Ectodermal cell (in vitro differentiated cells): Measurements from ENCODE around the gene ITSN1.

ENCODE experiments used
- H3K27ac ChIP-seq: 2 replicates; pipeline ENCODE4 v1.7.0; 2013; ENCODE audit warnings: mild to moderate bottlenecking, low read depth, low read length; ENCODE audit not compliant: insufficient read depth, poor library complexity, severe bottlenecking
- H3K27me3 ChIP-seq: 2 replicates; pipeline ENCODE4 v1.7.0; 2013; ENCODE audit warnings: mild to moderate bottlenecking, low read length; ENCODE audit not compliant: insufficient read depth, control insufficient read depth, poor library complexity, severe bottlenecking
- H3K36me3 ChIP-seq: one replicate; pipeline ENCODE4 v1.7.0; 2013; ENCODE audit warnings: low read length; ENCODE audit not compliant: control insufficient read depth, insufficient read depth
- H3K4me1 ChIP-seq: one replicate; pipeline ENCODE4 v1.7.0; 2013; ENCODE audit warnings: low read length; ENCODE audit not compliant: control insufficient read depth, insufficient read depth
- H3K4me3 ChIP-seq: 2 replicates; pipeline ENCODE4 v1.7.0; 2013; ENCODE audit warnings: low read depth, low read length, control low read depth; ENCODE audit not compliant: insufficient read depth
- H3K9me3 ChIP-seq: 2 replicates; pipeline ENCODE4 v1.7.0; 2013; ENCODE audit warnings: mild to moderate bottlenecking, low read length, moderate library complexity; ENCODE audit not compliant: control insufficient read depth
- WGBS, 2 experiments: methylation state at CpG; one replicate each; pipeline ENCODE4 v1.1.7; 2013; ENCODE audit warnings: missing lambda C conversion rate in 2 of 2; 5-methylcytosine and 5-hydroxymethylcytosine counted together

The ITSN1 gene

GRCh38 chr21:33850985-33851384 lies 208.7 kb downstream of the ITSN1 start:
- H3K27me3 ChIP-seq, result no peaks in the 10 kb centered on the region
- H3K27ac ChIP-seq, result no peak overlapping the region
- WGBS, 2 experiments, result 91 to 92% methylated on average over 9 of the region's 9 CpGs
- no peaks in the 10 kb centered on the region for H3K4me1 ChIP-seq
- H3K9me3 ChIP-seq, result no peaks in the 10 kb centered on the region
- no peaks in the 10 kb centered on the region for H3K36me3 ChIP-seq
- no peak overlapping the region for H3K4me3 ChIP-seq

- H3K27ac ChIP-seq, result no peak overlapping the region
- H3K9me3 ChIP-seq, result no peaks in the 10 kb centered on the region
- 94 to 96% methylated on average over 6 of the region's 6 CpGs for WGBS, 2 experiments
- no peaks in the 10 kb centered on the region for H3K27me3 ChIP-seq
- H3K4me1 ChIP-seq, result no peaks in the 10 kb centered on the region
- no peak overlapping the region for H3K4me3 ChIP-seq
- no peaks in the 10 kb centered on the region for H3K36me3 ChIP-seq
These were observed 210.2 kb downstream of the ITSN1 start for GRCh38 chr21:33852485-33852884.

- H3K27me3 ChIP-seq, result no peaks in the 10 kb centered on the region
These were observed 212.3 kb downstream of the ITSN1 start for GRCh38 chr21:33854604-33855003.

GRCh38 chr21:33855190-33855589 lies 212.9 kb downstream of the ITSN1 start:
- Histone ChIP-seq H3K27me3 (no peaks in the 10 kb centered on the region), H3K4me1 (peaks cover 12% of the 10 kb centered on the region), H3K9me3 (no peaks in the 10 kb centered on the region), H3K36me3 (no peaks in the 10 kb centered on the region), H3K27ac (no peak overlapping the region), H3K4me3 (no peak overlapping the region)
- whole genome bisulfite sequencing, 2 experiments, result 91 to 95% methylated on average over 6 of the region's 6 CpGs

More at GRCh38 chr21:33854604-33855003, 212.3 kb downstream of the ITSN1 start:
- no peaks in the 10 kb centered on the region for H3K9me3 ChIP-seq
- 81 to 85% methylated on average over 5 of the region's 5 CpGs for WGBS, 2 experiments
- peaks cover 12% of the 10 kb centered on the region for H3K4me1 ChIP-seq
- no peak overlapping the region for H3K4me3 ChIP-seq
- H3K36me3 ChIP-seq, result no peaks in the 10 kb centered on the region
- no peak overlapping the region for H3K27ac ChIP-seq

- Histone ChIP-seq H3K4me3 (no peak overlapping the region), H3K36me3 (no peaks in the 10 kb centered on the region), H3K27ac (no peak overlapping the region), H3K4me1 (peaks cover 12% of the 10 kb centered on the region), H3K27me3 (no peaks in the 10 kb centered on the region), H3K9me3 (no peaks in the 10 kb centered on the region)
- WGBS, 2 experiments, result 94 to 96% methylated on average over 17 of the region's 17 CpGs
These were observed 214.7 kb downstream of the ITSN1 start for GRCh38 chr21:33856893-33857527.

GRCh38 chr21:33857846-33858666 lies 215.8 kb downstream of the ITSN1 start:
- no peak overlapping the region for H3K27ac ChIP-seq
- no peaks in the 10 kb centered on the region for H3K27me3 ChIP-seq
- peaks cover 12% of the 10 kb centered on the region for H3K4me1 ChIP-seq
- no peaks in the 10 kb centered on the region for H3K36me3 ChIP-seq
- WGBS, 2 experiments, result 66 to 71% methylated on average over 25 of the region's 25 CpGs
- H3K9me3 ChIP-seq, result no peaks in the 10 kb centered on the region
- no peak overlapping the region for H3K4me3 ChIP-seq

GRCh38 chr21:33858667-33859372 lies 216.5 kb downstream of the ITSN1 start:
- WGBS, 2 experiments, result 76 to 78% methylated on average over 15 of the region's 15 CpGs
- H3K4me3 ChIP-seq, result no peak overlapping the region
- H3K9me3 ChIP-seq, result no peaks in the 10 kb centered on the region
- no peaks in the 10 kb centered on the region for H3K27me3 ChIP-seq
- H3K4me1 ChIP-seq, result peaks cover 12% of the 10 kb centered on the region
- H3K27ac ChIP-seq, result no peak overlapping the region
- H3K36me3 ChIP-seq, result no peaks in the 10 kb centered on the region

- no peaks in the 10 kb centered on the region for H3K36me3 ChIP-seq
- H3K4me3 ChIP-seq, result no peak overlapping the region
- 88 to 89% methylated on average over 18 of the region's 18 CpGs for WGBS, 2 experiments
- H3K27me3 ChIP-seq, result no peaks in the 10 kb centered on the region
- H3K9me3 ChIP-seq, result no peaks in the 10 kb centered on the region
- H3K4me1 ChIP-seq, result peaks cover 12% of the 10 kb centered on the region
- H3K27ac ChIP-seq, result no peak overlapping the region
These were observed 217.2 kb downstream of the ITSN1 start for GRCh38 chr21:33859373-33860102.

GRCh38 chr21:33860332-33860879 lies 218.1 kb downstream of the ITSN1 start:
- Histone ChIP-seq H3K27me3 (no peaks in the 10 kb centered on the region), H3K4me3 (no peak overlapping the region), H3K36me3 (no peaks in the 10 kb centered on the region), H3K27ac (no peak overlapping the region), H3K4me1 (peaks cover 12% of the 10 kb centered on the region), H3K9me3 (no peaks in the 10 kb centered on the region)
- WGBS, 2 experiments, result 87 to 88% methylated on average over 8 of the region's 8 CpGs
